GM21528 (cell line): Measurements from ENCODE around the gene JAZF1.

Source experiments
- ATAC-seq: cut with Tn5 transposase; IDR thresholded peaks from one replicate; pipeline ENCODE4 v1.9.1; 2021; ENCODE audit warnings: mild to moderate bottlenecking, moderate library complexity; ENCODE audit not compliant: unreplicated experiment, low FRiP score

The JAZF1 gene

GRCh38 chr7:28112883-28113540 is 67.6 kb downstream of the JAZF1 start:
- ATAC-seq: no peak

- ATAC-seq: no peak
These were observed 68.1 kb downstream of the JAZF1 start for GRCh38 chr7:28112467-28112866.

- ATAC-seq: no peak
These were observed 68.6 kb downstream of the JAZF1 start for GRCh38 chr7:28112012-28112411.

GRCh38 chr7:28110427-28111012 is 70.1 kb downstream of the JAZF1 start:
- no peak for ATAC-seq

- no peak for ATAC-seq
These were observed 71.8 kb downstream of the JAZF1 start for GRCh38 chr7:28108747-28109146.

- no peak for ATAC-seq
These were observed 72.6 kb downstream of the JAZF1 start for GRCh38 chr7:28107960-28108359.

GRCh38 chr7:28106321-28106829 is 74.2 kb downstream of the JAZF1 start:
- ATAC-seq: no peak

- ATAC-seq: no peak
These were observed 75.4 kb downstream of the JAZF1 start for GRCh38 chr7:28105234-28105633.

- no peak for ATAC-seq
These were observed 75.8 kb downstream of the JAZF1 start for GRCh38 chr7:28104811-28105210.

- ATAC-seq: no peak
These were observed 76.5 kb downstream of the JAZF1 start for GRCh38 chr7:28104041-28104541.

GRCh38 chr7:28102797-28103196 is 77.8 kb downstream of the JAZF1 start:
- ATAC-seq: no peak

- no peak for ATAC-seq
These were observed 83.9 kb downstream of the JAZF1 start for GRCh38 chr7:28096713-28097112.

- no peak for ATAC-seq
These were observed 85.4 kb downstream of the JAZF1 start for GRCh38 chr7:28095231-28095630.

GRCh38 chr7:28093623-28094232 is 86.9 kb downstream of the JAZF1 start:
- ATAC-seq: no peak

- no peak for ATAC-seq
These were observed 89.4 kb downstream of the JAZF1 start for GRCh38 chr7:28091190-28091589.

- no peak for ATAC-seq
These were observed 91.5 kb downstream of the JAZF1 start for GRCh38 chr7:28088901-28089714.

- no peak for ATAC-seq
These were observed 92.6 kb downstream of the JAZF1 start for GRCh38 chr7:28088032-28088431.

GRCh38 chr7:28086198-28086597 is 94.4 kb downstream of the JAZF1 start:
- ATAC-seq: no peak

GRCh38 chr7:28083998-28084985 is 96.3 kb downstream of the JAZF1 start:
- ATAC-seq: no peak
